WERI-Rb-1 (cell line): ENCODE measurements around the gene FAAP24.

Experiments
- DNase-seq: peaks from one replicate; pipeline ENCODE4 v3.0.0-alpha.2; 2020
- H3K27ac ChIP-seq: fragments of 250-450 bp; sonication (Bioruptor Pico); 2 replicates; pipeline ENCODE4 v1.5.1; 2020; ENCODE audit warnings: mild to moderate bottlenecking, moderate library complexity
- H3K27me3 ChIP-seq: fragments of 250-450 bp; sonication (Bioruptor Pico); 2 replicates; pipeline ENCODE4 v1.5.1; 2021; ENCODE audit warnings: mild to moderate bottlenecking, low read depth, moderate library complexity; ENCODE audit not compliant: insufficient read depth, severe bottlenecking
- H3K36me3 ChIP-seq: fragments of 250-450 bp; sonication (Bioruptor Pico); 2 replicates; pipeline ENCODE4 v1.5.1; 2020; ENCODE audit warnings: mild to moderate bottlenecking, moderate library complexity
- H3K4me3 ChIP-seq: 2 replicates; pipeline ENCODE4 v1.5.1; 2011; ENCODE audit warnings: low read depth, mild to moderate bottlenecking, control low read depth, low read length
- H3K9me3 ChIP-seq: fragments of 250-450 bp; sonication (Bioruptor Pico); 2 replicates; pipeline ENCODE4 v1.5.1; 2021; ENCODE audit warnings: mild to moderate bottlenecking, moderate library complexity; ENCODE audit not compliant: severe bottlenecking
- TF ChIP-seq, protein P1 (sequence below): IDR thresholded peaks from 2 replicates; pipeline ENCODE4 v1.5.1; 2011; ENCODE audit warnings: low read depth, mild to moderate bottlenecking, control low read depth, inconsistent platforms, low read length

FAAP24 gene, protein sequence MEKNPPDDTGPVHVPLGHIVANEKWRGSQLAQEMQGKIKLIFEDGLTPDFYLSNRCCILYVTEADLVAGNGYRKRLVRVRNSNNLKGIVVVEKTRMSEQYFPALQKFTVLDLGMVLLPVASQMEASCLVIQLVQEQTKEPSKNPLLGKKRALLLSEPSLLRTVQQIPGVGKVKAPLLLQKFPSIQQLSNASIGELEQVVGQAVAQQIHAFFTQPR

DNA sequence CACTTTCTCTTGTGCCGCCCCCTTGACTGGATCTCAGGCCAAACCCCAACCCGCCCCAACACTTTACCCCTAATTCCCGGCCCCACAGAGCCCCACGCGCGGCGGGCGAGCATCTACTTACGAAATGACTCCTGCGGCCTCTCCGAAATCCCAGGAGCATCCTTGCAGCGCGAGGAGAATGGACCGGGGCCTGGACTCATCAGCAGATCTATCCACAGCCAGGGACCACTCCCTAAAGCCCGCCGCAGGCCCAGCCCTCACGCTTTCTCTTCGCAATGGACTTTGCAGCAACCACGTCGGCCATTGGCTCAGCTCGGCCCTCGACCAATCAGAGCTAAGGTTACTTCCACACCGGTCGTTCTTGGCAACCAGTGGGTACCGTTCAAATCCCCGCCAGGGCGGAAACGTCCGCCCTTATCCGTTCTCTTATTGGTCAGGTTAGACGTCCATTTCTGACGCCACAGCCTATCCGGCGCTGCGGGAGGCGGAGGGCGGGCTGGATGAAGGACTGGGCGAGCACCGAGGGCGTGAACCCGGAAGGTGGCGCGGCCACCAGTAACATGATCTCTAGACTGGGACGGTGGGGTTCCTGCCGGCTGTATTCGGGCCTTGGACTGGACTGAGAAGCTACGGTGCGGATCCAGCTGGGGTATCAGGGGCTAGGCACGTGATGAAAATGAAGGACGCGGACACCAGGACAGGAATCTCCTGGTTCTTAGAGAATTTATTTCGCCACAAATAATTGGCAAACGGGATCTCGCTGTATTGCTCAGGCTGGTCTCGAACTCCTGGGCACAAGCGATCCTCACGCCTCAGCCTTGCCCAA, at the start of gene FAAP24, which contains the start of gene CEP89:
TSS of gene FAAP24 (plus strand) at position 528 of the 826 bp plus-strand sequence. CDS start 955 bp downstream, outside the sequence.
TSS of gene CEP89 (minus strand) at position 244 of the 826 bp plus-strand sequence. CDS start at position 160, 84 bp downstream.
- Histone ChIP-seq H3K27ac (peak within 1 kb of the TSS; percentile 72), H3K36me3 (peaks cover 12% of the 10 kb centered on the region), H3K27me3 (no peaks in the 10 kb centered on the region), H3K9me3 (no peaks in the 10 kb centered on the region), H3K4me3 (peak within 1 kb of the TSS; percentile 73)
- peak; percentile 99 for DNase-seq
- TF ChIP-seq, protein P1, sequence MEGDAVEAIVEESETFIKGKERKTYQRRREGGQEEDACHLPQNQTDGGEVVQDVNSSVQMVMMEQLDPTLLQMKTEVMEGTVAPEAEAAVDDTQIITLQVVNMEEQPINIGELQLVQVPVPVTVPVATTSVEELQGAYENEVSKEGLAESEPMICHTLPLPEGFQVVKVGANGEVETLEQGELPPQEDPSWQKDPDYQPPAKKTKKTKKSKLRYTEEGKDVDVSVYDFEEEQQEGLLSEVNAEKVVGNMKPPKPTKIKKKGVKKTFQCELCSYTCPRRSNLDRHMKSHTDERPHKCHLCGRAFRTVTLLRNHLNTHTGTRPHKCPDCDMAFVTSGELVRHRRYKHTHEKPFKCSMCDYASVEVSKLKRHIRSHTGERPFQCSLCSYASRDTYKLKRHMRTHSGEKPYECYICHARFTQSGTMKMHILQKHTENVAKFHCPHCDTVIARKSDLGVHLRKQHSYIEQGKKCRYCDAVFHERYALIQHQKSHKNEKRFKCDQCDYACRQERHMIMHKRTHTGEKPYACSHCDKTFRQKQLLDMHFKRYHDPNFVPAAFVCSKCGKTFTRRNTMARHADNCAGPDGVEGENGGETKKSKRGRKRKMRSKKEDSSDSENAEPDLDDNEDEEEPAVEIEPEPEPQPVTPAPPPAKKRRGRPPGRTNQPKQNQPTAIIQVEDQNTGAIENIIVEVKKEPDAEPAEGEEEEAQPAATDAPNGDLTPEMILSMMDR: no peak

DNA sequence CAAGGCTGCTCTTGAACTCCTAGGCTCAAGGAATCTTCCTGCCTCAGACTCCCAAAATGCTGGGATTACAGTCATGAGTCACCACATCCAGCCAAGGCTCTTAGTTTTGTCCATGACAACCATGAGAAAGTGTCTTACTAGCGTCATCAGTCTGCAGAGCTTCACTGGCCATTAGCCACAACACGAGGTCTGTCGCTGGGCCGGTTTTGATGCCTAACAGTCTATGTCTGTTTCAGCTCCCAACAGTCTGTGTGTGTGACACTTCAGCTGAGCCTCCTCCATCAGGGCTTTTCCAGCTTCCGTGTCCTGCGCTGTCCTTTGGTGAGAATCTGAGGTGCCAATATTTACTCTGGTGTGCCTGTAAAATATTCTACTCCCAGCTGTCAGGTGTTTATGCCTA, 47.8 kb upstream of the FAAP24 start:
- Histone ChIP-seq H3K9me3 (no peaks in the 10 kb centered on the region), H3K4me3 (no peak overlapping the region), H3K27ac (no peak overlapping the region), H3K36me3 (peaks cover 5% of the 10 kb centered on the region), H3K27me3 (no peaks in the 10 kb centered on the region)
- no peak for DNase-seq
- TF ChIP-seq, protein P1: no peak

DNA sequence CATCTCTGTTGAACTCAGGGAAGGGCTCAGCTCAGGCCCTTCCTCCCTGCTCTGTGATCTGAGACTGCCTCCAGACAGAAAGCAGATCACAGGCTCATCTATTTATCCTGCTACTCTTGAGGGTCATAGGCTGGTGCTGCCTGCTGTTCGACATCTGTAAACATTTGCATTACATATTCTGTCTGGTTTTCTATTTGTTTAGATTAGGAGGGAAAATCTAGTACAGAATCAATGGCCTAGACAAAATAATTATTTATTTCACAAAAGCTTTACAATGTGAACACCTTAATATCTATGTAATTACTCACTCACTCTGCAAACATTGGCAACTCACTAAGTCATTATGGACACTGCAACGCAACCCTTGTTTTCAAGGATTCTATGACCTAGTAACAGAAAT, 43.2 kb upstream of the FAAP24 start:
- TF ChIP-seq, protein P1: no peak
- no peak overlapping the region for H3K27ac ChIP-seq

DNA sequence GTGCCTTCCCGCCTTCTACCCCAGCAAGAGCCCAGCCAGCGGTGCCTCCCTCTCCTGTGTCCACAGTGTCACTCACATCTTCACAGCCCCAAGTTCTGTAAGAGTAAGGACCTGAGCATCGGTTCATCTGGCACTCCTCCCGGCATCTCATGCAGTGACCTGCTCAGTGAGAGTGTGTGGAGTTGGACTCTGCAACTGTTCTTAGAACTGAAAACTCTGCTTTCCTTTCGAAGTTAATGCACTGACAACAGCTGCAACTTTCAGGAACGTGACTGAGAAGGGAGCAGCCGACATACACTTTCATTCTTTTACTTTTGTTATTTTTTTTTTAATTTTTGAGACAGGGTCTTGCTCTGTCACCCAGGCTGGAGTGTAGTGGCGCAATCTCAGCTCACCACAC, 41.5 kb upstream of the FAAP24 start:
- H3K36me3 ChIP-seq: peaks cover 3% of the 10 kb centered on the region
- TF ChIP-seq, protein P1: no peak
- no peaks in the 10 kb centered on the region for H3K27me3 ChIP-seq
- no peak overlapping the region for H3K4me3 ChIP-seq
- no peaks in the 10 kb centered on the region for H3K9me3 ChIP-seq
- DNase-seq: no peak
- H3K27ac ChIP-seq: no peak overlapping the region

More for the DNA sequence above, 43.2 kb upstream of the FAAP24 start:
- no peak overlapping the region for H3K4me3 ChIP-seq
- DNase-seq: no peak
- no peaks in the 10 kb centered on the region for H3K9me3 ChIP-seq
- H3K27me3 ChIP-seq: no peaks in the 10 kb centered on the region
- H3K36me3 ChIP-seq: peaks cover 5% of the 10 kb centered on the region

DNA sequence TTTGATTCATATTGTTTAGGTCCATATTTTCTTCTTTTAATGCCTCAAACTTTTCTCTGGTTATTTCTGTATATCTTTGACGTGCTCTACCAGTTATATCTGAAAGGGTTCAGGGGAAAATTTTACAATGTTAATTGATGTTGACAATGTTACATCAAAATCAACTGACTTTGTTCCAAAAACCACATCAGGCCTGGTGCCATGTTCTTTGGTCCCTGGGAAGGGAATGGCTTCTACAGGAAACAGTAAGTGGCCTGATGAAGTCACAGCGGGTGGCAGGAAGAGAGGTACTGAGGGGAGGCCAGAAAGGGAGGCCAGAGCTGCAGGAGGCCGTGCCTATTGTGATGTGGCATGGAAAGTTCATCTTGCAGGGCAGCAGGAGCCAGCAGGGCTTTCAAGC, 38.5 kb upstream of the FAAP24 start:
- Histone ChIP-seq H3K9me3 (no peaks in the 10 kb centered on the region), H3K4me3 (no peak overlapping the region), H3K27ac (no peak overlapping the region), H3K36me3 (peaks cover 3% of the 10 kb centered on the region), H3K27me3 (no peaks in the 10 kb centered on the region)
- no peak for DNase-seq
- TF ChIP-seq, protein P1: no peak
